CD4-positive, alpha-beta T cell treated with Interleukin-4 for 4 hours (primary cell): ENCODE measurements around the gene DNAJC22.
A peak's percentile ranks its signal among the peaks of the same experiment; 100 is the strongest.
"Not testable (repeated sequence)": the region's sequence is repeated elsewhere in the genome, so short reads cannot be mapped to it uniquely, and the experiment has no call there.

Experiments
- DNase-seq: peaks from one replicate; pipeline ENCODE4 v3.0.0-alpha.2; 2020

DNAJC22 gene

GRCh38 chr12:49331380-49332222, 15.1 kb upstream of the DNAJC22 start:
- DNase-seq: no peak

- DNase-seq: no peak
Measured at GRCh38 chr12:49332441-49332861, 14.2 kb upstream of the DNAJC22 start.

GRCh38 chr12:49332891-49333371, 13.8 kb upstream of the DNAJC22 start:
- no peak for DNase-seq

GRCh38 chr12:49333778-49334177, 12.9 kb upstream of the DNAJC22 start:
- DNase-seq: not testable (repeated sequence)

GRCh38 chr12:49334226-49334625, 12.5 kb upstream of the DNAJC22 start:
- no peak for DNase-seq

- no peak for DNase-seq
Measured at GRCh38 chr12:49334681-49335080, 12.0 kb upstream of the DNAJC22 start.

DNA sequence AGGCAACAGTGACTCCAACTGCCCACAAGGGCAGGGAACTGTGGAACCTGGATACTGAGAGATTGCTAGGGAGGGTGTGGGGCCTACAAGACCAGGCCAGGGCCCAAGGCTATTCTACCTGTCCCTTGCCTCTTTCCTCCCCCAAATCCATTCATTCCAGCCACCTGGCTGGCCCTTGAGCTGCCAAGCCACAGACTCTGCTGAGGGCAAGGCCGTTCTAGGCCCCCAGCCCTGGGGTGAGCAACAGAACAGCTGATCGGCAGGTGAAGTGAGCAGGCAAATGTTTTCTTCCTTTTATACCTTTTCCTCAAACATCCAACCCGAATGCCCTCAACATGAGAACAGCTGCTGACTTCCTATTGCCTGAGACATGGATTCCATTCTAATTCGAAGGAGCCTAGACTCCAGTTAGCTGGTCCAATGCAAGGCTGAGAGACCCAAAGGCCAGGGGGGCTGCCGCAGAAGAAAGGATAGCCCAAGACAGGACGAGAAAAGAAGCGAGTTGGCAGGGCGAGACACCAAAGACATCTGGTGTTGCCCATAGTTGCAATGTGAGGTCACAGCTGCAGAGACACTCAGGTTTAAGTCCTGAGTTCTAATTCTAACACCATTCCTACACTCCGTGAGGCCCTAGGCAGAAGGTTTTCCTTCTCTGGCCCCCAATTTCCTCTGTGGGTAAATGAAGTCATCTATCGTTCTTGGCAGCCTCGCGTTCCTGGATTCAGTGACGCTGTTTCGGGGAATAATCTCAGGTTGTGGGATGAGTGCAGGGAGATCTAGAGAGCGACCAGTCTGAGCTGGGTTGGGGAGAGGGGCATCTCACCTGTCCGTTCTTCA, 11.4 kb upstream of the DNAJC22 start:
- no peak for DNase-seq

DNA sequence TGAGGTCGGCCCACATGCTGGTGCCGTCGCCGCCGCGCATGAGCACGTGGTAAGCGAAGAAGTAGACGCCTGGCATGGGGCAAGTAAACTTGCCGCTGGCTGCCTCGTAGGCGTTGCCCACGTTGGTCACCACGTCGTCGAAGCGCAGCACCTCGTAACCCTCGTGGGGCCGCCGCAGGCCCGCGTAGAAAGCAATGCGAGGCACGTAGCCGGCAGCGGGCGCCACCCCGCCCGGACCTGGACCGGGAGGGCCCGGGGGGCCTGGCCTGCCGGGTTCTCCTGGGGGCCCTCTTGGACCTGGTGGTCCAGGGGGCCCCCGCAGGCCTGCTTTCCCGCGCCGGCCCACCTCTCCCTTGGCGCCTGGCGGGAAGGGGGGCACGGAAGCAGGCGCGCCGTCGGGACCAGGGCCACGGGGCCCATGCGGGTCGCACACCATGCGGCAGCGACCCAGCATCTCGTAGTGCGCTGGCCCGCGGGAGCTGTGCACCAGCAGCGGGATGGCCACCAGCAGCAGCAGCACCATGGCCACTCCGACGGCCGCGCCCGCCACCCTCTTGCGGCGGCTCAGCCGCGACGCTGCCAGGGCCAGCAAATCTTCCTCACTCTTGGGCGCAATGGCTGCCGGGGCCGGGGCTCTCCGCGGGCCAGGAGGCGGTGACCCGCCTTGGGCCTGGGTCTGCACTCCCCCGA, 10.6 kb upstream of the DNAJC22 start:
- DNase-seq: no peak

DNA sequence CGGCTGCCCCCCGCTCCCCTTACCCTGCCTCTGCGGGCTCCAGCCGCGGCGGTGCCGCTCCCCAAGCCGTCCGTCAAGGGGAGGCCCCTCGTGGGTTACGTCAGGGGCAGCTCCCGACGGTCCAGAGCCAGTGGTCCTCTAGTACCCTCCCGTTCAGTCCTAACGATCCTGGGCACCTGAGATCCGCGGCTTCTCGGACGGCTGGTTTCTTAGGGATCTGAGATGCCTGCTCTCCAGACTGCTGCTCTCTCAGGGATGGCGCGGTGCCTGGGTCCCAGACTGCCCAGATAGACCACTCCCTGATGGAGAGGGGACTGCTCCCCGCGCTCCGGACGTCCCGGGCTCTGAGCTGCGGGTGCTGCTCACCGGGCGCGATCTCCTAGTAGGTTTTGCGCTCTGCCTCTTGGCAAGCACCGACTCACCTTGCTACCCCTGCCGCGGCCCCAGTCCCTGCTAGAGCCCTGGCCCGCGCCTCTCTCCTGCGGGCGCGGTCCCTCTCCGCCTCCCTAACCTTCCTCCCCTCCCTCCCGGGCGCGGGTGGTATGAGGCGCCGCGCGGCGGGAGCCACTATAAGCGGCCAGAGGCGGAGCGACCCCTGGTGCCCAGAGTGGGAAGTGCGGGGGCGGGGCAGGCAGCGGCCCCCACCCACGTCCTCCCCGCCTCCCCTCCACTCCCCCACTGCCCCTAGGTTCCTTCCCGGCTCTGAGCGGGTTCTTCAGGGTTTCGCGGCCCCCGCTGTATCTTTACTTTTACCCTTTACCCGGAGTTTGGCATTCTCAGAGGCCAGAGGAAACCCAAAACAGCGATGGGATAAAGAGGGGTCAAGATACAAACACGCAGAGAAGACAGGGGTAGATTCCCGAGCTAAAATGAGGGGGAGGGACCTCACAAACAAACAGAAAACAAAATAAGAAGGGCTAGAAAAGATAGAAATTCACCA, 9.8 kb upstream of the DNAJC22 start, which contains the start of gene C1QL4:
C1QL4 (minus strand) TSS at position 544 of the 940 bp plus-strand sequence. CDS start 711 bp downstream, outside the sequence.
- peak; percentile 77 for DNase-seq

- DNase-seq: no peak
Measured at GRCh38 chr12:49338830-49339463, 7.7 kb upstream of the DNAJC22 start.

DNA sequence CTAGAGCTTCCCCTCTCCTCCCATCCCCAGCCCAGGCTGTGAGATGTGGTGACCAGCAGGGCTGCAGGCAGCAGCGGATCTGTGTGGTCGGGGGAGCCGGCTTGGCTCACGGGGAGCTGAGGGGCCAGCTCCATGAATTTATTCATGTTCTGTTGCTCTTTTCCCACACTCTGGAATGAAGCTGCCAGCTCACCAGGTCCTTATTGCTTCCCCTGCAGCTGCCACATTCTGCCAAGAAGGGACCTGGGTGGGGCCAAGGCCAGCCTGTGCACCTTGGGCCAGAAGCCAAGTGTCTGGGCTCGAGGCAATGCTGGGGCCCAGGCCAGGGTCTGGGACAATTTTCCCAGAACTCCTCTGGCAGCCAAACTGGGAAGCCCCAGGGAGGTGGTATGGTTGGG, 7.2 kb upstream of the DNAJC22 start:
- DNase-seq: no peak

DNA sequence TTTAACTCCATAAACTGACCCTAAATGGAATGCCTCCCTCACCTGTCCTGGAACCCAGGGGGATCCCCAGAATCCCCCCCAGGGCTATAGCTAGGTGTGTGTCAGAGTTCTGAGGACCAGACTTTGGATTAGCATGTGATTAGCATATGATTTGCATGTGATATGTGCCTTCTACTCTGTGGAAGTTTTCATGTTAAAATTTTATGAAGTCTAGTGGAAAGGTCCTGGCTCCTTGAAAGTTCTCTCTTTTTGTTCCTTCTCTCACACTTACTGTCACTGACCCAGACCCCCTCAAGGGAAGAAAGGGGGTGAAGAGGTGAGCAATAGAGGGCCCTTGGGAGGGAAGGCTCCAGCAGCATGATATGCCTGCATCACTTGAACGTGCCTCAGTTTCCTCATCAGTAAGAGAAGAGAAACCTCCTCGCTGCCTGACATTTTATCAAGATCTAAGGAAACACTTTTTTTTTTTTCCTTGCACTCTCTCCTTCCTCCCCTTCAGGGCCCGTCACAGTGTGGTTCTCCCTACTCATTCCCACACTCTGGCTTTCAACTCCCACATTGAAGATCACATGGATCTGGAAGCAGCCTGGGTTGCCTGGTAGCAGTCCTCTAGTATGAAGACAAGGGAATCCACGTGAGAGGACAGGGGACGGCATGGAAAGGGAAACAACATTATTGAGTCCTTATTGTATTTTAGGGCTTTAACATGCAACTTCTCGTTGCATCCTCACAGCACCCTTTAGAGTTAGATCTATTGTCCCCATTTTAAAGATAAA, 6.4 kb upstream of the DNAJC22 start:
- no peak for DNase-seq

GRCh38 chr12:49340971-49341776, 5.5 kb upstream of the DNAJC22 start:
- no peak for DNase-seq

GRCh38 chr12:49341777-49342065, 5.0 kb upstream of the DNAJC22 start:
- DNase-seq: no peak

DNA sequence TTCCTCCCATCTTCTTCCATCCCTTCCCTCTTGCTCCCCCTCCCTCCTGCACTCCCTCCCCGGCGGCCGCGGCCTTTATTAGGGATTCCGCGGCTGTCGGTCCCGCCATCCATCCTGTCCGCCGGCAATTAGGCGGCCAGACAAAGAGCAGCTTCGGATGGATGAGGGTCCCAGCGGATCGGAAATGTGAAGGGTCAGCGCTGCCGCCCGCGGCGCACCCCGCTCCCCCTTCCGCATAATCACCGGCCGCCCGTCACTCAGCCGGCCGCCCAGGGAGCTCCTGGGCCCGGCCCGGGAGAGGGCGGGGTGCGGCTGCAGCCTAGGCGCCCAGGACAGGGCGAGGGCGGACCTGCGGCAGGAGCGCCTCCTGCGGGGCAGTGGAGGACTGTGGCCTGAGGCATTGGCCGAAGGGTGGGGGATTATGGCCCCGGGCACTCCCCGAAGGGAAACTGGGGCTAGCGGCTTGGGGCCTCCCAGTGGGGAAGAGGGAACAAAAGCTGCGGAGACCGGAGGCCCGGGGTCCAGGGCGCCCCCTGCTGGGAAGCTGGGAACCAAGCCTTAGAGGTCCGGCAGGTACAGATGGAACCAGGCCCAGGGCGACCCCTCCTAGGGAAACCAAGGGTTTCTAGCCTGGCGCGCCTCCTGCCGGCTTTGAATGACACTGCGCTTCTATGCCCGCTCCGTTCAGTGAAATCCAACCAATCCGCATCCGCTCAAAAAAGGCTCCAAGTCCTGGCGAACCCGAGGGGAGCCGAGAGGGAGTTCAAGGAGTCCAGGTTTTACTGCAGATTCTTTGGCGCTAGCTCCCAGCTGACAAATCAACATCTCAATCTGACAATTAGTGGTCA, 4.4 kb upstream of the DNAJC22 start:
- DNase-seq: peak; percentile 71

DNA sequence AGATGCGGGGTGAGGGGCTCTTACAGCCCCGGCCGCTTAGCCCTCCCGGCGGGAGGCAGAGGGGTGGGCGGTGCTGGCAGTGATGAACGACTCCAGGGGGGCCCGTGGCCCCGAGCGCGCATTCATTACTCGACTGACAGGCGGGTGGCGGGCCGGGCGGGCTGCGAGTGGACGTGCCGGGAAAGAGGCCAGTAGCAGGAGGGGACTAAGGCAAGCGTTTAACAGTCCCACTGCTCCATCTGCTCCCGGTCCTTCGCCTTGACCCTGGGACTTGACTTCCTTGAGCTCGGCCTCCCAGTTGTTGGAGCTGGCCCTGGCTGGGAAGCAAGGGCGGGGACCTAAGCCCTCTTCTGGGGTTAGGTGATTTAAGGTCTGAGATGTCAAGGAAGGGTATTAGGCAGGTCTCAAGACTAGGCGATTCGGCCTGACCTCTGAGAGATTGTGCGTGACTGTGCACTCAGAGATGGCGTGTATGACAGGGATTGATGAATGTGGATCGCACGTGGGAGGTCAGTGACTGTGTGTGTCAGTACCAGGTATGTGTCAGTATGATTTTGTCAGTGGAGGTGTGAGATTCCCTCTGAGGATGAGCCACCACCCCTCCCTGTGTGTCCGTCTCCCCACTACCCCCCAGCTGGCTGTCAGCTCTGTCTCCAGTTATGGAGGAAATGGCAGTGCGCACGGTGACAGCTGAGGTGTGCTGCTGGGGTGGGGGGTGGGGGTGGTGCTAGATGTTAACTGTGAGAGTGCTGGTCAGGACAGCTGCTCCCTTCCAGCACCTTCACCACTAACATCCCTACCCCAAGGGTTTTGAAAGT, 3.6 kb upstream of the DNAJC22 start:
- DNase-seq: peak; percentile 23

DNA sequence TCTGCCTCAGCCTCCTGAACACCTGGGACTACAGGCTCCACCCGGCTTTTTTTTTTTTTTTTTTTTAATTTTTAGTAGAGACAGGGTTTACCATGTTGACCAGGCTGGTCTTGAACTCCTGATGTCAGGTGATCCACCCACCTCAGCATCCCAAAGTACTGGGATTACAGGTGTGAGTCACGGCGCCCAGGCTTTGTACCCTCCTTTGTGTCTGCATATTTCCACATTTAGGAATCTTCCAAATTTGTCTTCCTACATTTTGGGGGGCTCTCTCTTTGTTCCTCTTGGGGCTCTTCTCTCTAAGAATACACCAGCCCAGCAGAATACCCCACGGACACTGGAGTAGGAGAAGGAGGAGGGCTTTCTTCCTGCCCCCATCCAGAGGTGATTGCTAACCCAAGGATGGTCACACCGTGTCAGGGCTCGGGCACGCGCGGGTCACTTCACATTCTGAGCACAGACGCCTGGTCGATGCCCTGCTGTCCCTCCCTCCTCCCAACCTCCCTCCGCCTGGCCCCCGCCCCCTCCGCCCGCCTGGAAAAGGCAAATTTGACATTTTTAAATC, 2.1 kb upstream of the DNAJC22 start:
- no peak for DNase-seq
